Stimulated activated naive CD8-positive, alpha-beta T cell treated with anti-CD3 and anti-CD28 coated beads, Interleukin-15, Interleukin-2, amounts not matched to agents 100 ng/mL and 50 ng/mL, for 24 hours (primary cell): Measurements from ENCODE around the gene DCTN5.
"Not testable (repeated sequence)": the region's sequence is repeated elsewhere in the genome, so short reads cannot be mapped to it uniquely, and the experiment has no call there.

ENCODE experiments used
- H3K27ac Mint-ChIP-seq: one replicate; pipeline ENCODE4 v1.8.0; 2021; ENCODE audit warnings: mild to moderate bottlenecking, mixed read lengths
- H3K27me3 Mint-ChIP-seq: one replicate; pipeline ENCODE4 v1.8.0; 2021; ENCODE audit warnings: mixed read lengths
- H3K36me3 Mint-ChIP-seq: one replicate; pipeline ENCODE4 v1.8.0; 2021; ENCODE audit warnings: low read depth, mixed read lengths
- H3K4me1 Mint-ChIP-seq: one replicate; pipeline ENCODE4 v1.8.0; 2021; ENCODE audit warnings: low read depth, mixed read lengths
- H3K4me3 Mint-ChIP-seq: one replicate; pipeline ENCODE4 v1.8.0; 2021; ENCODE audit warnings: mild to moderate bottlenecking, mixed read lengths
- H3K9me3 Mint-ChIP-seq: one replicate; pipeline ENCODE4 v1.8.0; 2021; ENCODE audit warnings: mixed read lengths

DCTN5 gene

DNA sequence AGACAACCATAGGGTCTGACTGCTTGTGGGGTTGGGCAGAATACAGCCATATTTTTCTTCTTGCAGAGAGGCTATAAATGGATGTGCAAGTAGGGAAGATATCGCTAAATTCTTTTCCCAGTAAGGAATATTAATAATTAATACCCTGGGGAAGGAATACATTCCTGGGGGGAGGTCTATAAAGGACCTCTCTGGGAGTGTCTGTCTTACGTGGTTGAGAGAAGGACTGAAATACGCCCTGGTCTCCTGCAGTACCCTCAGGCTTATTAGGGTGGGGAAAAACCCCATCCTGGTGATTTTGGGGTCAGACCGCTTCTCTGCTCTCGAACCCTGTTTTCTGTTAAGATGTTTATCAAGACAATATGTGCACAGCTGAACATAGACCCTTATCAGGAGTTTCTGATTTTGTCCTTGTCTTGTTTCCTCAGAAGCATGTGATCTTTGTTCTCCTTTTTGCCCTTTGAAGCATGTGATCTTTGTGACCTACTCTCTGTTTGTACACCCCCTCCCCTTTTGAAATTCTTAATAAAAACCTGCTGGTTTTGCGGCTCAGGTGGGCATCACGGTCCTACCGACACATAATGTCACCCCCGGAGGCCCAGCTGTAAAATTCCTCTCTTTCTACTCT lies 81.5 kb downstream of the DCTN5 start:
- not testable (repeated sequence) for H3K4me1 Mint-ChIP-seq, H3K36me3 Mint-ChIP-seq, H3K4me3 Mint-ChIP-seq

GRCh38 chr16:23724096-23724784 lies 83.0 kb downstream of the DCTN5 start:
- Mint-ChIP-seq H3K27me3 (peaks cover 13% of the 10 kb centered on the region), H3K4me3 (no peak overlapping the region), H3K36me3 (no peaks in the 10 kb centered on the region), H3K27ac (no peak overlapping the region), H3K4me1 (peaks cover 6% of the 10 kb centered on the region), H3K9me3 (peaks cover 6% of the 10 kb centered on the region)

More for the DNA sequence above, 81.5 kb downstream of the DCTN5 start:
- H3K9me3 Mint-ChIP-seq, H3K27ac Mint-ChIP-seq: not testable (repeated sequence)
- H3K27me3 Mint-ChIP-seq: peaks cover 11% of the 10 kb centered on the region

DNA sequence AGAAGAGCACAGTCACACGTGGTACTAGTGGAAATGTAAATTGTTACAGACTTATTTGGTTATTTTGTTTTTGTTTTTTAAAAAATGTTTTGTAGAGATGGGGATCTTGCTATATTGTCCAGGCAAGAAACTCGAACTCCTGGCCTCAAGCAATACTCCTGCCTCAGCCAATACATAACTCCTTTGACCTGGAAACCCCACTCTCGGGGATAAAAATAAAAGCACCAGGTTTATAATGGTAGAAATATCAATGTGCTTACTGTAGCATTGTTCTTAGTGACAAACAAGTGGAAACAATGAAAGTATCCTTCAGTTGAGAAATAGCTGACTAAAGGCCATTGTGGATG lies 83.5 kb downstream of the DCTN5 start:
- Mint-ChIP-seq H3K27ac (no peak overlapping the region), H3K9me3 (peaks cover 6% of the 10 kb centered on the region), H3K4me1 (peaks cover 6% of the 10 kb centered on the region), H3K4me3 (no peak overlapping the region), H3K36me3 (no peaks in the 10 kb centered on the region), H3K27me3 (peaks cover 16% of the 10 kb centered on the region)

DNA sequence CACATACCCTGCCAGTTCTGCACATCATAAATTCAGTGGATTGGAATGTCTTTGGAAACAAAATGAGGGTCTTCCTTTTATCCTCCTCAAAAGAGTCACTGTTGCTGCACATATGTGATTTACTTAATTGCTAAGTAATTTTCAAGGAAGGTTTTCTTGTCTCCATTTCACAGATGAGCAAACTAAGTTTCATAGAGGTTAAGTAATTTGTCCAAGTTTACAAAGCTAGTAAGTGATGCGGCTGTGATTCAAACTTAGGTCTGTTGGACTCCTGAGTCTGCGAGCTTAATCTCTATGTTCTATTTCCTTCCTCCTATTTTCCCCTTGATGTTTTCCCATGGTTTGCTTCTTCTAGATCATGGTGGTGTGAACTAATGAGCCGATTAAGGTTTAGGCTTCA lies 85.4 kb downstream of the DCTN5 start:
- no peaks in the 10 kb centered on the region for H3K36me3 Mint-ChIP-seq
- no peak overlapping the region for H3K27ac Mint-ChIP-seq
- H3K27me3 Mint-ChIP-seq: peaks cover 20% of the 10 kb centered on the region
- H3K9me3 Mint-ChIP-seq: peaks cover 6% of the 10 kb centered on the region
- H3K4me1 Mint-ChIP-seq: peaks cover 6% of the 10 kb centered on the region
- no peak overlapping the region for H3K4me3 Mint-ChIP-seq
